AG09309 (cell line): ENCODE data around the gene ATP2A3.

ENCODE experiments used
- DNase-seq: peaks from one replicate; pipeline ENCODE4 v3.0.0-alpha.2; 2010; ENCODE audit warnings: low read depth
- H3K4me3 ChIP-seq: 2 replicates; pipeline ENCODE4 v1.5.1; 2011; ENCODE audit warnings: mild to moderate bottlenecking, low read depth, low read length, moderate library complexity; ENCODE audit not compliant: control insufficient read depth
- CTCF ChIP-seq: IDR thresholded peaks from 2 replicates; pipeline ENCODE4 v1.5.1; 2011; ENCODE audit warnings: mild to moderate bottlenecking, low read depth, low read length, inconsistent platforms; ENCODE audit not compliant: insufficient read depth, control insufficient read depth; ENCODE audit errors: missing control alignments

The ATP2A3 gene

GRCh38 chr17:3972931-3973330, 8.7 kb upstream of the ATP2A3 start:
- no peak for TF ChIP-seq CTCF
- H3K4me3 ChIP-seq, result no peak overlapping the region

GRCh38 chr17:3972281-3972731, 8.1 kb upstream of the ATP2A3 start:
- TF ChIP-seq CTCF, result no peak
- DNase-seq, result no peak

More at GRCh38 chr17:3972931-3973330, 8.7 kb upstream of the ATP2A3 start:
- DNase-seq, result no peak

GRCh38 chr17:3970668-3971067, 6.4 kb upstream of the ATP2A3 start:
- no peak for TF ChIP-seq CTCF
- DNase-seq, result no peak
- no peak overlapping the region for H3K4me3 ChIP-seq

More at GRCh38 chr17:3972281-3972731, 8.1 kb upstream of the ATP2A3 start:
- no peak overlapping the region for H3K4me3 ChIP-seq

GRCh38 chr17:3969963-3970362, 5.7 kb upstream of the ATP2A3 start:
- no peak for TF ChIP-seq CTCF
- no peak overlapping the region for H3K4me3 ChIP-seq
- DNase-seq, result no peak

GRCh38 chr17:3968886-3969524, 4.8 kb upstream of the ATP2A3 start:
- no peak overlapping the region for H3K4me3 ChIP-seq
- DNase-seq, result no peak
- no peak for TF ChIP-seq CTCF

GRCh38 chr17:3968015-3968414, 3.8 kb upstream of the ATP2A3 start:
- no peak overlapping the region for H3K4me3 ChIP-seq
- TF ChIP-seq CTCF, result no peak
- DNase-seq, result no peak
